Measurements from ENCODE around the gene KRTAP1-4.

- TF ChIP-seq GATA2 (IDR thresholded peaks at IDR 0.05; ENCODE audit: low read depth, low read length) (no peak), GATA3 (IDR thresholded peaks at IDR 0.05; ENCODE audit: low read depth, low read length) (no peak)
These were observed 20.7 kb downstream of the KRTAP1-4 start for GRCh38 chr17:41009301-41009760.

Data from SH-SY5Y (cell line).